BJ (cell line): ENCODE results near the gene LUC7L3. TPM values are rescaled to one million over a fixed set of nuclear protein-coding genes. Genes with fewer than 3 reads are reported as not detected.

Experiments
- CTCF ChIA-PET: fragments of 350-600 bp; formaldehyde crosslinking; extraction: SDS; loops from one replicate; lab custom pipeline; 2021; ENCODE audit warnings: antibody characterized with exemption, inconsistent platforms; lab: Yijun Ruan, JAX
- POLR2A ChIA-PET: fragments of 300-600 bp; sonication (Branson Sonifier 250); formaldehyde crosslinking; extraction: SDS; loops from one replicate; lab custom pipeline; 2021; ENCODE audit warnings: antibody characterized with exemption; lab: Charles Lee
- DNase-seq: peaks from one replicate; pipeline ENCODE4 v3.0.0-alpha.2; 2011; ENCODE audit warnings: low read depth
- H3K27me3 ChIP-seq: 2 replicates; pipeline ENCODE4 v1.6.0; 2011; ENCODE audit warnings: low read length; ENCODE audit not compliant: control insufficient read depth, insufficient read depth
- H3K36me3 ChIP-seq: 2 replicates; pipeline ENCODE4 v1.5.1; 2011; ENCODE audit warnings: low read length; ENCODE audit not compliant: control insufficient read depth, insufficient read depth
- H3K4me3 ChIP-seq: 2 replicates; pipeline ENCODE4 v1.5.1; 2011; ENCODE audit warnings: low read depth, mild to moderate bottlenecking, control low read depth, low read length
- CTCF ChIP-seq: IDR thresholded peaks from 2 replicates; pipeline ENCODE4 v1.5.1; 2011; ENCODE audit warnings: low read depth, mild to moderate bottlenecking, control low read depth, inconsistent platforms, low read length, moderate library complexity; ENCODE audit not compliant: insufficient read depth
- polyA plus RNA-seq: library from polyadenylated mRNA; depleted of rRNA; stranded (reverse); fragments of >200 nt; gene quantifications from 2 replicates; pipeline ENCODE4 v1.2.3, GENCODE V29; 2011

The LUC7L3 gene
- polyA plus RNA-seq, 1 experiment, result 55.6 TPM

- ChIA-PET CTCF (interaction anchor here (3.4 kb wide), 1 partner anchor 11 kb away, joined by 28 read pairs; no protein-coding TSS in a partner anchor), POLR2A (no interaction called here)
- no peak for DNase-seq
- Histone ChIP-seq H3K36me3 (no peaks in the 10 kb centered on the region), H3K4me3 (no peak overlapping the region), H3K27me3 (peaks cover 2% of the 10 kb centered on the region)
- TF ChIP-seq CTCF, result no peak
These were observed 52.8 kb downstream of the LUC7L3 start for GRCh38 chr17:50771991-50772785.

GRCh38 chr17:50774225-50774803 lies 54.9 kb downstream of the LUC7L3 start:
- CTCF ChIA-PET, result interaction anchor here (1.3 to 3.4 kb wide), 3 partner anchors 9 to 183 kb away, joined by 3 to 28 read pairs (median 3); no protein-coding TSS in a partner anchor

GRCh38 chr17:50775926-50776325 lies 56.5 kb downstream of the LUC7L3 start:
- ChIA-PET POLR2A (no interaction called here), CTCF (interaction anchor here (0.5 to 1.4 kb wide), 7 partner anchors 8 to 188 kb away, joined by 3 to 5 read pairs (median 4); no protein-coding TSS in a partner anchor)
- no peaks in the 10 kb centered on the region for H3K36me3 ChIP-seq
- H3K4me3 ChIP-seq, result no peak overlapping the region
- no peak for DNase-seq
- no peak for TF ChIP-seq CTCF
- H3K27me3 ChIP-seq, result no peaks in the 10 kb centered on the region; the same call in 1 of the 2 replicates

More at GRCh38 chr17:50774225-50774803, 54.9 kb downstream of the LUC7L3 start:
- no peaks in the 10 kb centered on the region for H3K36me3 ChIP-seq
- POLR2A ChIA-PET, result no interaction called here
- no peak overlapping the region for H3K4me3 ChIP-seq
- TF ChIP-seq CTCF, result no peak
- peaks cover 2% of the 10 kb centered on the region for H3K27me3 ChIP-seq
- DNase-seq, result no peak

GRCh38 chr17:50778471-50778870 lies 59.1 kb downstream of the LUC7L3 start:
- DNase-seq, result no peak
- CTCF ChIA-PET, result interaction anchor here (0.6 to 2.2 kb wide), 4 partner anchors 9 to 179 kb away, joined by 3 to 7 read pairs (median 4); no protein-coding TSS in a partner anchor
- POLR2A ChIA-PET, result no interaction called here
- no peaks in the 10 kb centered on the region for H3K36me3 ChIP-seq
- H3K27me3 ChIP-seq, result no peaks in the 10 kb centered on the region
- no peak overlapping the region for H3K4me3 ChIP-seq
- TF ChIP-seq CTCF, result no peak

GRCh38 chr17:50778988-50779387 lies 59.6 kb downstream of the LUC7L3 start:
- ChIA-PET POLR2A (no interaction called here), CTCF (interaction anchor here (0.6 to 9.6 kb wide), 5 partner anchors 9 to 178 kb away, joined by 3 to 164 read pairs (median 6); no protein-coding TSS in a partner anchor)
- TF ChIP-seq CTCF, result no peak
- Histone ChIP-seq H3K27me3 (no peaks in the 10 kb centered on the region), H3K4me3 (no peak overlapping the region), H3K36me3 (no peaks in the 10 kb centered on the region)
- DNase-seq, result no peak
